ENCODE data around the gene HMBS.
"Not testable (repeated sequence)": the region's sequence is repeated elsewhere in the genome, so short reads cannot be mapped to it uniquely, and the experiment has no call there.

DNA sequence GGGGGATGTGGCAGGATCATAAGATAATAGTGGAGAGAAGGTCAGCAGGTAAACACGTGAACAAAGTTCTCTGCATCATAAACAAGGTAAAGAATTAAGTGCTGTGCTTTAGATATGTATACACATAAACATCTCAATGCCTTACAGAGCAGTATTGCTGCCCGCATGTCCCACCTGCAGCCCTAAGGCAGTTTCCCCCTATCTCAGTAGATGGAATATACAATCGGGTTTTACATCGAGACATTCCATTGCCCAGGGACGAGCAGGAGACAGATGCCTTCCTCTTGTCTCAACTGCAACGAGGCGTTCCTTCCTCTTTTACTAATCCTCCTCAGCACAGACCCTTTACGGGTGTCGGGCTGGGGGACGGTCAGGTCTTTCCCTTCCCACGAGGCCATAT, 45.2 kb upstream of the HMBS start:
- not testable (repeated sequence) for TF ChIP-seq CEBPB (IDR thresholded peaks at IDR 0.05; ENCODE audit: low read depth, low read length); SUZ12 (IDR thresholded peaks at IDR 0.05; ENCODE audit: low read length); CBX5 (IDR thresholded peaks at IDR 0.05; ENCODE audit: low read depth, low read length); JUND (IDR thresholded peaks at IDR 0.05; ENCODE audit: low read length); HDAC2 (IDR thresholded peaks at IDR 0.05; ENCODE audit: borderline replicate concordance in 1 of 2, low read depth in 2 of 2, low read length in 2 of 2); CBX8 (IDR thresholded peaks at IDR 0.05; ENCODE audit: borderline replicate concordance, low read depth, low read length)
- TF ChIP-seq, protein P1, sequence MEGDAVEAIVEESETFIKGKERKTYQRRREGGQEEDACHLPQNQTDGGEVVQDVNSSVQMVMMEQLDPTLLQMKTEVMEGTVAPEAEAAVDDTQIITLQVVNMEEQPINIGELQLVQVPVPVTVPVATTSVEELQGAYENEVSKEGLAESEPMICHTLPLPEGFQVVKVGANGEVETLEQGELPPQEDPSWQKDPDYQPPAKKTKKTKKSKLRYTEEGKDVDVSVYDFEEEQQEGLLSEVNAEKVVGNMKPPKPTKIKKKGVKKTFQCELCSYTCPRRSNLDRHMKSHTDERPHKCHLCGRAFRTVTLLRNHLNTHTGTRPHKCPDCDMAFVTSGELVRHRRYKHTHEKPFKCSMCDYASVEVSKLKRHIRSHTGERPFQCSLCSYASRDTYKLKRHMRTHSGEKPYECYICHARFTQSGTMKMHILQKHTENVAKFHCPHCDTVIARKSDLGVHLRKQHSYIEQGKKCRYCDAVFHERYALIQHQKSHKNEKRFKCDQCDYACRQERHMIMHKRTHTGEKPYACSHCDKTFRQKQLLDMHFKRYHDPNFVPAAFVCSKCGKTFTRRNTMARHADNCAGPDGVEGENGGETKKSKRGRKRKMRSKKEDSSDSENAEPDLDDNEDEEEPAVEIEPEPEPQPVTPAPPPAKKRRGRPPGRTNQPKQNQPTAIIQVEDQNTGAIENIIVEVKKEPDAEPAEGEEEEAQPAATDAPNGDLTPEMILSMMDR (IDR thresholded peaks at IDR 0.05; ENCODE audit: control extremely low read depth in 1 of 3, insufficient read depth in 1 of 3, low read depth in 1 of 3, low read length in 3 of 3): not testable (repeated sequence)
- TF ChIP-seq, protein P2, sequence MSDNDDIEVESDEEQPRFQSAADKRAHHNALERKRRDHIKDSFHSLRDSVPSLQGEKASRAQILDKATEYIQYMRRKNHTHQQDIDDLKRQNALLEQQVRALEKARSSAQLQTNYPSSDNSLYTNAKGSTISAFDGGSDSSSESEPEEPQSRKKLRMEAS (IDR thresholded peaks at IDR 0.05): not testable (repeated sequence)
